ENCODE measurements around the gene CLCN6.

Gene CLCN6

GRCh38 chr1:11795238-11795890 is 10.6 kb upstream of the CLCN6 start:
- DNase-seq = no peak
- H3K27ac ChIP-seq = no peak overlapping the region
- no peaks in the 10 kb centered on the region for H3K9me3 ChIP-seq (ENCODE audit: severe bottlenecking)
- H3K36me3 ChIP-seq = peaks cover 36% of the 10 kb centered on the region
- H3K4me3 ChIP-seq (ENCODE audit: low read depth, low read length) = no peak overlapping the region
- TF ChIP-seq CTCF (IDR thresholded peaks at IDR 0.05; ENCODE audit: low read depth, low read length) = no peak
- H3K27me3 ChIP-seq (ENCODE audit: insufficient read depth, low read depth, severe bottlenecking) = no peaks in the 10 kb centered on the region

- Histone ChIP-seq H3K36me3 (peaks cover 35% of the 10 kb centered on the region), H3K9me3 (ENCODE audit: severe bottlenecking) (no peaks in the 10 kb centered on the region), H3K27me3 (ENCODE audit: insufficient read depth, low read depth, severe bottlenecking) (no peaks in the 10 kb centered on the region), H3K4me3 (ENCODE audit: low read depth, low read length) (no peak overlapping the region), H3K27ac (no peak overlapping the region)
- no peak for TF ChIP-seq CTCF (IDR thresholded peaks at IDR 0.05; ENCODE audit: low read depth, low read length)
- DNase-seq = no peak
Measured at GRCh38 chr1:11796036-11796828, 9.8 kb upstream of the CLCN6 start.

DNA sequence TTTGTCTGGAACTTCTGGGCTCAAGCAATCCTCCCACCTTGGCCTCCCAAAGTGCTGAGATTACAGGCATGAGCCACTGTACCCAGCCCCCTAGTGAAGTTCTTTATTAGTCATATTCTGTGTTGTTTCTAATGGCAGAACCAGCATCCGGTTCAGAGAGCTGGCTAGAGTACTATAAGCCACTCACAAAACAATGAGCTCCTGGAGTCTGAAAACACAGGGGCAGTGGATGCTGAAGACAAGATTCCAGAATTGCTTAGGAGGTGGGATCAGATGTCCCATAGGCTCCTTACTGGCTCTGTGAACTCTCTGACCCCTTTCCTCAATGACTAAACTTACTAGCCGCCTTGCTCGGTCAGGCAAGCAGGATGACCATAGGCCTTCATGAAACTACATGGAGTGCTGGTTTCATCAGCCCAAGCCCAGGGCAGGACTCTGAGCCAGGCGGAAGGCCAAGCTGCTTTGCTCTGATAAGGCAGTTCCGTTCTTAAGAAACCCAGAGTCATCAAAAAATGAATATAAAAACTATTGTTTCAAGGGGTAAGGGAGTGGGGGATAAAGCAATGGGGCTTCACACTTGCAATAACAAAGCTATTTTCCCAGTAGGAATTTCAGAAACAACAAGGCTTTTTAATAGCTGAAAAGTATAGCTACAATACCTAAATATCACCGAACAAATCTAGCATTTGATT is 8.3 kb upstream of the CLCN6 start:
- no peak for DNase-seq
- no peak for TF ChIP-seq CTCF (IDR thresholded peaks at IDR 0.05; ENCODE audit: low read depth, low read length)
- Histone ChIP-seq H3K36me3 (peaks cover 31% of the 10 kb centered on the region), H3K27ac (no peak overlapping the region), H3K4me3 (ENCODE audit: low read depth, low read length) (no peak overlapping the region), H3K9me3 (ENCODE audit: severe bottlenecking) (no peaks in the 10 kb centered on the region), H3K27me3 (ENCODE audit: insufficient read depth, low read depth, severe bottlenecking) (no peaks in the 10 kb centered on the region)

DNA sequence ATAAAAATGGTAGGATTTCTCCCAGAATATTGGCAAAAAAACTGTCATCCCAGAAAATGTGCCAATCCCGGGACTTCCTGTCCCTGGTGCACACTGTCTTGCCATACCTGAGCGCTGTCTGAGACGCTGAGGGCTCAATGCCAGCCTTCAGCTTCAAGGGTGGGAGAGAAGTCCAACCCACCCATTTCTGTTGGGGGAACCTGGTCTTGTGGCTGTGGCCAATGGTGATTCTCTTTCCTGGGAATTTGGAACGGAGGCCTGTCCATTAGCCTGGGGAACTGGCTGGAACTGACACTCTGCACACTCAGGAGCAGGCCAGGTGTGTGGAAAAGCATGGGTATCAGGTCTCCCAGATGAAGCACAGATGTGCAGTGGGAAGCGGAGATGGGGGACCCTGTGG is 6.9 kb upstream of the CLCN6 start:
- TF ChIP-seq CTCF (IDR thresholded peaks at IDR 0.05; ENCODE audit: low read depth, low read length) = no peak
- H3K4me3 ChIP-seq (ENCODE audit: low read depth, low read length) = no peak overlapping the region
- no peaks in the 10 kb centered on the region for H3K27me3 ChIP-seq (ENCODE audit: insufficient read depth, low read depth, severe bottlenecking)
- no peak for DNase-seq
- H3K36me3 ChIP-seq = peaks cover 26% of the 10 kb centered on the region
- H3K27ac ChIP-seq = no peak overlapping the region
- no peaks in the 10 kb centered on the region for H3K9me3 ChIP-seq (ENCODE audit: severe bottlenecking)

GRCh38 chr1:11799896-11800295 is 6.1 kb upstream of the CLCN6 start:
- no peak overlapping the region for H3K27ac ChIP-seq
- peaks cover 20% of the 10 kb centered on the region for H3K36me3 ChIP-seq
- TF ChIP-seq CTCF (IDR thresholded peaks at IDR 0.05; ENCODE audit: low read depth, low read length) = no peak
- H3K27me3 ChIP-seq (ENCODE audit: insufficient read depth, low read depth, severe bottlenecking) = no peaks in the 10 kb centered on the region
- H3K4me3 ChIP-seq (ENCODE audit: low read depth, low read length) = no peak overlapping the region
- no peaks in the 10 kb centered on the region for H3K9me3 ChIP-seq (ENCODE audit: severe bottlenecking)
- DNase-seq = no peak

Measured in WERI-Rb-1 (cell line).